Endothelial cell (in vitro differentiated cells): ENCODE data around the gene ESR1. TPM values are rescaled to one million over a fixed set of nuclear protein-coding genes. Genes with fewer than 3 reads are reported as not detected.

ENCODE experiments used
- DNase-seq: peaks from one replicate; pipeline ENCODE4 v3.0.0; 2021; ENCODE audit warnings: low spot score
- H3K27ac Mint-ChIP-seq: one replicate; pipeline ENCODE4 v1.8.0; 2021; ENCODE audit warnings: mixed read lengths, inconsistent platforms; ENCODE audit not compliant: unreplicated experiment
- H3K27me3 Mint-ChIP-seq: one replicate; pipeline ENCODE4 v1.8.0; 2021; ENCODE audit warnings: mild to moderate bottlenecking, moderate library complexity, mixed read lengths, inconsistent platforms; ENCODE audit not compliant: unreplicated experiment
- H3K36me3 Mint-ChIP-seq: one replicate; pipeline ENCODE4 v1.8.0; 2021; ENCODE audit warnings: mild to moderate bottlenecking, low read depth, mixed read lengths, inconsistent platforms; ENCODE audit not compliant: unreplicated experiment
- H3K4me1 Mint-ChIP-seq: one replicate; pipeline ENCODE4 v1.8.0; 2021; ENCODE audit warnings: mild to moderate bottlenecking, mixed read lengths, inconsistent platforms; ENCODE audit not compliant: unreplicated experiment
- H3K4me3 Mint-ChIP-seq: one replicate; pipeline ENCODE4 v1.8.0; 2021; ENCODE audit warnings: mild to moderate bottlenecking, mixed read lengths, inconsistent platforms; ENCODE audit not compliant: unreplicated experiment
- H3K9me3 Mint-ChIP-seq: one replicate; pipeline ENCODE4 v1.8.0; 2021; ENCODE audit warnings: mixed read lengths, inconsistent platforms; ENCODE audit not compliant: unreplicated experiment
- total RNA-seq: library from RNA; stranded (reverse); fragmentation: NEBNext Ultra II Directional; extraction: Animal tissue kit (Norgen Biotek cat#: 25700); gene quantifications from one replicate; pipeline ENCODE4 v1.2.1, GENCODE V29; 2021; ENCODE audit not compliant: unreplicated experiment
- TF ChIP-seq, protein P1 (sequence below): fragments of 200-600 bp; sonication (generic); IDR thresholded peaks from one replicate; pipeline ENCODE4 v1.5.0; 2021; ENCODE audit warnings: antibody characterized with exemption; ENCODE audit not compliant: unreplicated experiment

The ESR1 gene
- total RNA-seq, 1 donor from 2014 or later: 0.05 TPM

DNA sequence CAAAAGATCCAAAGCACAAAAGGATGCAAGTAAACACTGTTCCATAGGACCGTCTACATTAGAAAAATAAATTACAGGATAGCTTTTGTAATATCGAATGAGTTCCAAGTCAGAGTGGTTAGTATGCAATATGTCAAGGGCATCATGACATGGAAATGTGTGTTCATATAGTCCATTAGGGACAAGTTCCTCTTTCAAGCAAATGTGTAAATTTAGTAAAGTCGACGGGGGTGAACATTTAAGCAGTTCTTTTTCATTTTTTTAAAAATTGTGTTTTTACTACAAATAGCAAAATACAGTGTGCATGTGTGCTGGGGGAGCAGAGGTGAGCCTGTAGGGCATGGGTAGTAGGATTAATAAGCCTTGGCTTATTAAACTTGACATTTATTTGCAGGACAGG lies 359.0 kb downstream of the ESR1 start:
- H3K27me3 Mint-ChIP-seq: peaks cover 4% of the 10 kb centered on the region
- H3K4me3 Mint-ChIP-seq: no peak overlapping the region
- peaks cover 26% of the 10 kb centered on the region for H3K4me1 Mint-ChIP-seq
- no peak for DNase-seq
- TF ChIP-seq, protein P1, sequence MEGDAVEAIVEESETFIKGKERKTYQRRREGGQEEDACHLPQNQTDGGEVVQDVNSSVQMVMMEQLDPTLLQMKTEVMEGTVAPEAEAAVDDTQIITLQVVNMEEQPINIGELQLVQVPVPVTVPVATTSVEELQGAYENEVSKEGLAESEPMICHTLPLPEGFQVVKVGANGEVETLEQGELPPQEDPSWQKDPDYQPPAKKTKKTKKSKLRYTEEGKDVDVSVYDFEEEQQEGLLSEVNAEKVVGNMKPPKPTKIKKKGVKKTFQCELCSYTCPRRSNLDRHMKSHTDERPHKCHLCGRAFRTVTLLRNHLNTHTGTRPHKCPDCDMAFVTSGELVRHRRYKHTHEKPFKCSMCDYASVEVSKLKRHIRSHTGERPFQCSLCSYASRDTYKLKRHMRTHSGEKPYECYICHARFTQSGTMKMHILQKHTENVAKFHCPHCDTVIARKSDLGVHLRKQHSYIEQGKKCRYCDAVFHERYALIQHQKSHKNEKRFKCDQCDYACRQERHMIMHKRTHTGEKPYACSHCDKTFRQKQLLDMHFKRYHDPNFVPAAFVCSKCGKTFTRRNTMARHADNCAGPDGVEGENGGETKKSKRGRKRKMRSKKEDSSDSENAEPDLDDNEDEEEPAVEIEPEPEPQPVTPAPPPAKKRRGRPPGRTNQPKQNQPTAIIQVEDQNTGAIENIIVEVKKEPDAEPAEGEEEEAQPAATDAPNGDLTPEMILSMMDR: no peak
- H3K27ac Mint-ChIP-seq: no peak overlapping the region
- H3K9me3 Mint-ChIP-seq: no peaks in the 10 kb centered on the region
- H3K36me3 Mint-ChIP-seq: peaks cover 6% of the 10 kb centered on the region

DNA sequence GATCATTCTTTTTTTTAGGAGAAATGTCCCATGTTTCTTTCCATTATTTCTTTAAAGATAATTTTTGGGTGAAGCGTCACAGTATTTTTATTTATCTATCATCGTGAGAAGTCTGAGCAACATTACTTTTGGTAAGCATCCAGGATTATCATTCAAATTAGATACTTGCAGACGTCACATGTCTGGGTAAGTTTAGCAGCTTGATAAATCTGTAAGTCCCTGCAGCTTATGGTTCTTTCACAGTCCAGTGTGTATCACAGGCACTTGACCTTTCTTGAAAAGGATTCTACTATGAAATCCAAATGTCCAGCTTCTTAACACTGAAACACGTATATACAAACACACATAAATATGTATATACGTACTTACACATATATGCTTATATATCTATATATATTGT lies 359.4 kb downstream of the ESR1 start:
- Mint-ChIP-seq H3K4me1 (peaks cover 26% of the 10 kb centered on the region), H3K27me3 (peaks cover 5% of the 10 kb centered on the region), H3K4me3 (no peak overlapping the region), H3K36me3 (peaks cover 6% of the 10 kb centered on the region), H3K9me3 (no peaks in the 10 kb centered on the region), H3K27ac (no peak overlapping the region)
- DNase-seq: no peak
- TF ChIP-seq, protein P1: no peak

DNA sequence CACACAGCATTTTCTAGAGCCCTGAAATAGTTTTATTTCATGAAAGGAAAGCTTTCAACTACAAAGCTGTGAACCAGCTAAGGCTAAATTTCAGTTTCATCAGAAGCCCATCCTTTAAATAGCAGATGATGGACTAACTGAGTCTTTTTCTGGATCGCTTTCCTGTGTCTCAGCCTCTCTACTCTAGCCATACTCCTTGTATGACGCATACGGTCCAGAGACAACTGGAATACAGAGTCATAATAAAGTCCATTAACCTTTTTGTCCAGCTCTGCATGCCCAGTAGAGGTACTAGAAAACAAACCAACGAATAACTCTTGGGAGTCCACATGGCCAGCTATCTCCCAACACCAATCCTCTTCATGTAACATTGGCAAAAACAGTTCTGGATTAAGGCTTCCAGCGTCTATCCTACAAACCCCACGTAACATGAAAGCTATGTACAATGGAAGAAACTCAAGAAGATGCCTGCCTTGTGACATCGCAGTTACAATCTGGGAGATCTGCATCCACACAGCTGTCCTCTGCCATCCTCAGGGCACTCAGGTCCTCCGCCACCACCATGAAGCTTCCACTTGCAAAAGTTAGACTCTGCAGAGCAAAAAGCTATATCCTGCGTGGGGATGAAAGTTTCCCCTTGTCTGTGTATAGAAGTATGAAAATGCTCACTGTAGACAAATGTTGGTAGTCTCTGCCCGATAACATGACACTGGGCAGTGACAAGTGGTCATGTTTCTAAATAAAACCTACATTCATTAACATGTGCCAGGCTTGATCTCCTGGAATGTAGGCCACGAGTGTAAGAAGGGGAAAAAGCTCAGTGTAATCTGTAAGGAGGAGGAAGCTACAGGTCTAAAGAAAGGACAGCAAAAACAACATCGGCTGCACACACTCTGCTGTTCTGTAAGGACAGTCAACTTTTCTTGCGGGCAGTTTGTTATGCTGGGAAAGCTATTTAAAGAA lies 360.4 kb downstream of the ESR1 start:
- no peak for DNase-seq
- peaks cover 6% of the 10 kb centered on the region for H3K36me3 Mint-ChIP-seq
- H3K4me3 Mint-ChIP-seq: no peak overlapping the region
- no peak overlapping the region for H3K27ac Mint-ChIP-seq
- TF ChIP-seq, protein P1: no peak
- H3K9me3 Mint-ChIP-seq: no peaks in the 10 kb centered on the region
- peaks cover 6% of the 10 kb centered on the region for H3K27me3 Mint-ChIP-seq
- H3K4me1 Mint-ChIP-seq: peaks cover 22% of the 10 kb centered on the region

DNA sequence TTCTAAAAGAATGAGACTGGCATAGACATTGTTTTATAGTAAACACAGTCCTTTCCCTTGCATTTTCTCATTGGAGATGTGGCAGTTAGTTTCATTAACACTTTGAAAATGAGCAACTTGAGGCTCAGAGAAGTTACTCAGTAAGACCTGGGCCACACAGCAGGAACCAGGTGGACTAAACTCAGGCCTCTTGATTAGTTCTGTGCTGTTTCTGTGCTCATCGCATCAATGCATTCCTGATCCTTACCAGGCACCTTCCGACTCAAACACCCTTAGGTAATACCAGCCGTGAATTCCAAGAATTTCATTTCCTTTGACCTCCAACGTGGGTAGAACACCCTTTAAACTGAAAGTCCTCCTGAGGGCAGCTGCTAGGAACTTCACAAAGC lies 362.8 kb downstream of the ESR1 start:
- TF ChIP-seq, protein P1: no peak
- H3K36me3 Mint-ChIP-seq: peaks cover 6% of the 10 kb centered on the region
- H3K27me3 Mint-ChIP-seq: peaks cover 3% of the 10 kb centered on the region
- H3K4me1 Mint-ChIP-seq: peaks cover 22% of the 10 kb centered on the region
- H3K4me3 Mint-ChIP-seq: no peak overlapping the region
- no peak overlapping the region for H3K27ac Mint-ChIP-seq
- no peak for DNase-seq
- no peaks in the 10 kb centered on the region for H3K9me3 Mint-ChIP-seq
